GM23248 (cell line): Measurements from ENCODE around the gene LOXL1.

ENCODE experiments used
- EZH2 ChIP-seq: fragments of 200-600 bp; sonication (generic); IDR thresholded peaks from 2 replicates; pipeline ENCODE4 v1.6.1; 2018; ENCODE audit warnings: antibody characterized with exemption, mild to moderate bottlenecking; ENCODE audit not compliant: insufficient read depth, poor library complexity, severe bottlenecking
- EZH2phosphoT487 ChIP-seq: fragments of 200-600 bp; sonication (generic); IDR thresholded peaks from 2 replicates; pipeline ENCODE4 v1.6.1; 2018; ENCODE audit warnings: antibody characterized with exemption, moderate library complexity, mild to moderate bottlenecking, low read depth; ENCODE audit not compliant: insufficient read depth

DNA sequence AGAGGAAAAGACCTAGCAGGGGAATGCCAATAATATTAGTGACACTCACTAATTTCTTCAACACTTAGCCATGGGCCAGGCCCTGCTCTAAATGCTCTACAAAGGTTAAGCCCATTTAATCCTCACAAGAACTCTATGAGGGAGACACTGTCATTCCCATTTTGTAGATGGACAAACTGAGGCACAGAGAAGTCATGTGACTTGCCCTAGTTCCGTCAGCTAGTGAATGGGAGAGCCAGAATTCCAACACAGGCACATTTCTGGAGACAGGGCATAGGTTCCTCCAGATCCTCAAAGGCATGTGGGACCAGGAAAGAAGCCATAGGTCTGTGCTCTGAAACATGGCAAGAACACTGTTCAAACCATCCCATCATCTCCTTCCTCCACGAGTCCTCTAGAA is 31.5 kb downstream of the LOXL1 start:
- TF ChIP-seq EZH2: no peak
- TF ChIP-seq EZH2phosphoT487: no peak
